Measurements from ENCODE around the gene TMEM11.
"Not testable (repeated sequence)": the region's sequence is repeated elsewhere in the genome, so short reads cannot be mapped to it uniquely, and the experiment has no call there.

TMEM11 gene

GRCh38 chr17:21241564-21241963 is 27.6 kb upstream of the TMEM11 start:
- H3K27me3 ChIP-seq (ENCODE audit: control insufficient read depth, insufficient read depth, low read length): no peaks in the 10 kb centered on the region
- H3K27ac ChIP-seq (ENCODE audit: low read depth, low read length): no peak overlapping the region
- no peaks in the 10 kb centered on the region for H3K36me3 ChIP-seq (ENCODE audit: control insufficient read depth, insufficient read depth, low read length)
- no peaks in the 10 kb centered on the region for H3K9me3 ChIP-seq (ENCODE audit: control insufficient read depth, insufficient read depth, low read length)
- H3K4me3 ChIP-seq (ENCODE audit: low read depth, low read length): no peak overlapping the region
- no peak overlapping the region for H3K9ac ChIP-seq (ENCODE audit: low read depth, low read length)
- peaks cover 8% of the 10 kb centered on the region; the same call in 1 of the 2 replicates for H3K4me1 ChIP-seq (ENCODE audit: control insufficient read depth, insufficient read depth, low read length)

DNA sequence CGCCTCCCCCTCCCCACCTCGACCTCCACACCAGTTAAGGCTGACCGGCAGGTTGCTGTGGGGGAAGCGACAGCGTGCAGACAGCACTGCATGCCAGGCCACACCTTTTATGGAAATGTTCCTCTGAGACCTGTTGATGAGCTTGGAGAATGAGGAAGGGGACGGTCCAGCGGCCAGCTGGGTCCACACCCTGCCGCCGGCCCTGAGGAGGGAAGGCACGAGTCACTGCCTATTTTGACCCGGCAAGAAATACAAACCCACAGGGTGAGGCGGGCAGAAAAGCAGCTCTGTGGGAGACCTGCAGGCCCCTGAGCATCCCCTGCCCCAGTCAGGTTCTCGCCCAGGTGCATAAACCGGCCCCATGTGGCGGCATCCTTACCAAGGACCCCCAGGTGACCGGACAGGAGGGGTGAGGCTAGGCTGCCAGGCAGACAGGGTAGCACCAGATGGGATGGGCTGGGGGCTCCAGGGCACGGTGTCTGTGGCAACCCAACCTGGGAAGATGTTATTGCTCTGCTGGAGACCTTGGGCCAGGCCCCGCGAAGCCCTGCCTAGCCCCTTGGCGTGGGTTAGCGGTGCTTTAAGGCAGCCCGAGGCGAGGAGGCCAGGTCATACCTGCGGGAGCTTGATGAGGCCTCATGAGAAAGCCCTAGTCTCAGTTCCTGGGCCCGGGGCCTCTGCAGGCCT is 26.6 kb upstream of the TMEM11 start:
- Histone ChIP-seq H3K36me3 (ENCODE audit: control insufficient read depth, insufficient read depth, low read length) (no peaks in the 10 kb centered on the region), H3K4me1 (ENCODE audit: control insufficient read depth, insufficient read depth, low read length) (peaks cover 8% of the 10 kb centered on the region; the same call in 1 of the 2 replicates), H3K27me3 (ENCODE audit: control insufficient read depth, insufficient read depth, low read length) (no peaks in the 10 kb centered on the region), H3K27ac (ENCODE audit: low read depth, low read length) (peak overlapping the region; percentile 71), H3K9ac (ENCODE audit: low read depth, low read length) (no peak overlapping the region), H3K9me3 (ENCODE audit: control insufficient read depth, insufficient read depth, low read length) (no peaks in the 10 kb centered on the region), H3K4me3 (ENCODE audit: low read depth, low read length) (no peak overlapping the region)

DNA sequence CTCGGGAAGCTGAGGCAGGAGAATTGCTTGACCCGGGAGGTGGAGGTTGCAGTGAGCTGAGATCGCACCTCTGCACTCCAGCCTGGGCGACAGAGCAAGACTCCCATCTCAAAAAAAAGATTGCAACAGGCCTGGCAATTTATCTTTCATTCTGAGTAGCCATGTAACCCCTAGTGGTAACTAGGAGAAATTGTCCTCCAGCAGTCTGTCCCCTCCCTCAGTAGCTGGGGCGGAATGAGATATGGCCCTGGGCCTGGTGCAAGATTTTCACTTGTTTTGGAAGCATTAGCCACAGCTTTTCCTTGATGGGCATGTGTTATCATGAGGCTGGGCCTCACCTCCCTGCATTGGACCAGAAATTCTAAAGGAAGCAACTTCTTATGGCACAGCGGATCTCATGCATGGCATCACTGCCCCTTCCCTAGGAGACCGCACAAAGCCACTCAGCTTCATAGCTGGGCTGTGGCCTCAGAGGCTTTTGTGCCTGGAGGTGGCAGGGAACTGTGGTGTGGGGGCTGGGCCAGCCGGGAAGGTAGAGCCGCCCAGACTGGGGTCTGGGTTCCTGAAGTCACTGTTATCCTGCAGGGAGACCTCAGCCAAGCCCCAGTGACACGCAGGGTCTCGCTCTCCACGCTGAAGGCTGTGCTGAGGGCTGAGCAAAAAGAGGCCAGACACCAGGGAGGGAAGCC is 25.9 kb upstream of the TMEM11 start:
- Histone ChIP-seq H3K9me3 (ENCODE audit: control insufficient read depth, insufficient read depth, low read length) (no peaks in the 10 kb centered on the region), H3K27me3 (ENCODE audit: control insufficient read depth, insufficient read depth, low read length) (no peaks in the 10 kb centered on the region), H3K36me3 (ENCODE audit: control insufficient read depth, insufficient read depth, low read length) (no peaks in the 10 kb centered on the region), H3K27ac (ENCODE audit: low read depth, low read length) (peak overlapping the region; percentile 71), H3K4me1 (ENCODE audit: control insufficient read depth, insufficient read depth, low read length) (peaks cover 8% of the 10 kb centered on the region; the same call in 1 of the 2 replicates), H3K9ac (ENCODE audit: low read depth, low read length) (no peak overlapping the region), H3K4me3 (ENCODE audit: low read depth, low read length) (no peak overlapping the region)

- Histone ChIP-seq H3K9me3 (ENCODE audit: control insufficient read depth, insufficient read depth, low read length) (no peaks in the 10 kb centered on the region), H3K4me3 (ENCODE audit: low read depth, low read length) (no peak overlapping the region), H3K27me3 (ENCODE audit: control insufficient read depth, insufficient read depth, low read length) (no peaks in the 10 kb centered on the region), H3K27ac (ENCODE audit: low read depth, low read length) (no peak overlapping the region), H3K4me1 (ENCODE audit: control insufficient read depth, insufficient read depth, low read length) (peaks cover 8% of the 10 kb centered on the region; the same call in 1 of the 2 replicates), H3K36me3 (ENCODE audit: control insufficient read depth, insufficient read depth, low read length) (no peaks in the 10 kb centered on the region), H3K9ac (ENCODE audit: low read depth, low read length) (no peak overlapping the region)
These were observed 22.0 kb upstream of the TMEM11 start for GRCh38 chr17:21235921-21236320.

DNA sequence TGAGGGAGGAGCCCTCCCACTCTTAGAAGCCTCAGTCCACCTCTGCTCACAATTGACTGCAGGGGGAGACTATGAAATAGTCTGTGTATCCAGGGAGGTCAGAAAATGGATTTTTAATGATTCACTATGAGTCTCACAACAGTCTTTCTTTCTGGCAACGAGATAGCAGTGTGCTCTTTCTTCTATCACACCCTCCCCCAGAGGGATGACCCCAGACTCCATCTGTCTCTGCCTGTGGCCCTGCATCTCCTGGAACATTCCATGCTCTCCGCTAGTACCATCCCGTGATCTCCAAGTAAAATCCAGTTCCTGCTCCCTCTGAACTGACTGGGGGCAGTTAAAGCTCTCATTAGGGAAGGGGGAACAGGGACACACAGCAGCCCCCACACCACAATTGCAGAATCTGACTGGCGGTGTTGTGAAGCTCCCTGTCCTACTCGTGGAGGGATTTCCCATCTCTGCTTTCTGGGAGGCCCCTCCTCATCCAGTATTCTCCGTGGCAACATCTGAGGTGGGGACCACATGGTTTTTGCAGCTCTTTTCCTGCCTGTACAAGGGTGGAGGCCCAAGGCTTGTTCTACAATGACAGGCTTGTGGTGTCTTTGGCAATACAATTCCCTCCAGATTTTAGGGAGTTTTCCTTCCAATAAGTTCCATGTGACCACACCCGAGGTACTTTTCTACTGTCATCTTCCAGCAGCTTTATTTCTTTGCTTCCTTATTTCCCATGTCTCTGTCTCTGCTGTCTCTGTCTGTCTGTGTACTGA is 19.8 kb upstream of the TMEM11 start:
- no peaks in the 10 kb centered on the region for H3K36me3 ChIP-seq (ENCODE audit: control insufficient read depth, insufficient read depth, low read length)

GRCh38 chr17:21232033-21232749 is 18.2 kb upstream of the TMEM11 start:
- Histone ChIP-seq H3K27ac (ENCODE audit: low read depth, low read length) (no peak overlapping the region), H3K4me3 (ENCODE audit: low read depth, low read length) (no peak overlapping the region), H3K9me3 (ENCODE audit: control insufficient read depth, insufficient read depth, low read length) (no peaks in the 10 kb centered on the region), H3K4me1 (ENCODE audit: control insufficient read depth, insufficient read depth, low read length) (no peaks in the 10 kb centered on the region), H3K36me3 (ENCODE audit: control insufficient read depth, insufficient read depth, low read length) (no peaks in the 10 kb centered on the region), H3K9ac (ENCODE audit: low read depth, low read length) (no peak overlapping the region), H3K27me3 (ENCODE audit: control insufficient read depth, insufficient read depth, low read length) (no peaks in the 10 kb centered on the region)

More for the DNA sequence above, 19.8 kb upstream of the TMEM11 start:
- no peaks in the 10 kb centered on the region for H3K9me3 ChIP-seq (ENCODE audit: control insufficient read depth, insufficient read depth, low read length)
- no peaks in the 10 kb centered on the region for H3K4me1 ChIP-seq (ENCODE audit: control insufficient read depth, insufficient read depth, low read length)
- H3K4me3 ChIP-seq (ENCODE audit: low read depth, low read length): no peak overlapping the region
- no peak overlapping the region for H3K27ac ChIP-seq (ENCODE audit: low read depth, low read length)
- H3K27me3 ChIP-seq (ENCODE audit: control insufficient read depth, insufficient read depth, low read length): no peaks in the 10 kb centered on the region
- no peak overlapping the region for H3K9ac ChIP-seq (ENCODE audit: low read depth, low read length)

GRCh38 chr17:21231533-21231932 is 17.6 kb upstream of the TMEM11 start:
- no peak overlapping the region for H3K4me3 ChIP-seq (ENCODE audit: low read depth, low read length)
- no peaks in the 10 kb centered on the region for H3K4me1 ChIP-seq (ENCODE audit: control insufficient read depth, insufficient read depth, low read length)
- no peaks in the 10 kb centered on the region for H3K36me3 ChIP-seq (ENCODE audit: control insufficient read depth, insufficient read depth, low read length)
- no peaks in the 10 kb centered on the region for H3K9me3 ChIP-seq (ENCODE audit: control insufficient read depth, insufficient read depth, low read length)
- H3K9ac ChIP-seq (ENCODE audit: low read depth, low read length): no peak overlapping the region
- no peak overlapping the region for H3K27ac ChIP-seq (ENCODE audit: low read depth, low read length)
- no peaks in the 10 kb centered on the region for H3K27me3 ChIP-seq (ENCODE audit: control insufficient read depth, insufficient read depth, low read length)

GRCh38 chr17:21228845-21229244 is 14.9 kb upstream of the TMEM11 start:
- Histone ChIP-seq H3K36me3 (ENCODE audit: control insufficient read depth, insufficient read depth, low read length) (no peaks in the 10 kb centered on the region), H3K27ac (ENCODE audit: low read depth, low read length) (no peak overlapping the region), H3K4me3 (ENCODE audit: low read depth, low read length) (no peak overlapping the region), H3K27me3 (ENCODE audit: control insufficient read depth, insufficient read depth, low read length) (no peaks in the 10 kb centered on the region), H3K9me3 (ENCODE audit: control insufficient read depth, insufficient read depth, low read length) (no peaks in the 10 kb centered on the region), H3K9ac (ENCODE audit: low read depth, low read length) (no peak overlapping the region), H3K4me1 (ENCODE audit: control insufficient read depth, insufficient read depth, low read length) (no peaks in the 10 kb centered on the region)

DNA sequence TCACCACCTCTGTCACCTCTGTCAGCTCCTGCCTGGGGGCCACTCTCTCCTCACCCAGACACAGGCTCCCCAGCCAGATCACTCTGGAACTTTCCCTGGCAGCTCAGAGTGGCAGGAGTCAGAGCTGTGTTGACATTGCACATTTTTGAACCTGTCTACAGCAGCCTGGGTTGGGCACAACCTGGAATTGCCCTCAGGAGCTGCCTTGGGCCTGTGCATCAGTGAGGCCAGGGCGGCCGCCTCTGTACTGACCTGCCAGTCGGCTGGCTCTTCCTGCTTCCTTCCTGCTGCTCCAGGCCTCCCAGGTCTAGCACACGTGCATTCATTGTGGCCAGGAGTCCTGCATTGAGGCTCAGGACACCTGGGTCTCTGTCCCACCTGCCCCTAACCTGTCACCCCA is 14.2 kb upstream of the TMEM11 start:
- H3K27me3 ChIP-seq (ENCODE audit: control insufficient read depth, insufficient read depth, low read length): no peaks in the 10 kb centered on the region
- H3K4me3 ChIP-seq (ENCODE audit: low read depth, low read length): no peak overlapping the region
- no peaks in the 10 kb centered on the region for H3K36me3 ChIP-seq (ENCODE audit: control insufficient read depth, insufficient read depth, low read length)
- H3K4me1 ChIP-seq (ENCODE audit: control insufficient read depth, insufficient read depth, low read length): no peaks in the 10 kb centered on the region
- no peak overlapping the region for H3K27ac ChIP-seq (ENCODE audit: low read depth, low read length)
- H3K9ac ChIP-seq (ENCODE audit: low read depth, low read length): no peak overlapping the region
- H3K9me3 ChIP-seq (ENCODE audit: control insufficient read depth, insufficient read depth, low read length): no peaks in the 10 kb centered on the region

DNA sequence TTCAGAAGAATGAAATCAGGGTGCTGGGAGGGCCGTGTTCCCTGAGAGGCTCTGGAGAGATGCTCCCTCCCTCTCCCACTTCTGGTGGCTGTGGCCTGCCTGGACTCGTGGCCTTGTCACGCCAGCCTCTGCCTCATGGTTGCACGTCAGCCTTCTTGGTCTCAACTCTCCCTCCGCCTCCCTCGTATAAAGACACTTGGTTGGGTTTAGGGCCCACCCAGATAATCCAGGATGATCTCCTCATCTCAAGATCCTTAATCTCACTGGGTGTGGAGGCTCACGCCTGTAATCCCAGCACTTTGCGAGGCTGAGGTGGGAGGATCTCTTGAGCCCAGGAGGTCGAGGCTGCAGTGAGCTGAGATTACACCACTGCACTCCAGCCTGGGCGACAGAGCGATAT is 13.3 kb upstream of the TMEM11 start:
- H3K4me3 ChIP-seq (ENCODE audit: low read depth, low read length); H3K9me3 ChIP-seq (ENCODE audit: control insufficient read depth, insufficient read depth, low read length); H3K36me3 ChIP-seq (ENCODE audit: control insufficient read depth, insufficient read depth, low read length); H3K27me3 ChIP-seq (ENCODE audit: control insufficient read depth, insufficient read depth, low read length); H3K9ac ChIP-seq (ENCODE audit: low read depth, low read length); H3K27ac ChIP-seq (ENCODE audit: low read depth, low read length); H3K4me1 ChIP-seq (ENCODE audit: control insufficient read depth, insufficient read depth, low read length): not testable (repeated sequence)

Measured in HUES48 (cell line).